IMR-90 (cell line): ENCODE measurements around the gene FARS2. TPM values are rescaled to one million over a fixed set of nuclear protein-coding genes. Genes with fewer than 3 reads are reported as not detected.

Experiments used
- ATAC-seq: fragments of 200-7000 bp; cut with Tn5 transposase; 2 replicates; pipeline ENCODE4 v1.9.1; 2020; ENCODE audit warnings: low read depth, mild to moderate bottlenecking, moderate library complexity
- BruUV-seq: library from RNA; stranded (reverse); fragments of 400-500 nt; replicated peaks from 2 replicates; lab custom pipeline; 2021; lab: Mats Ljungman, UMichigan
- CTCF ChIA-PET: fragments of 300-600 bp; formaldehyde crosslinking; extraction: SDS; loops from one replicate; lab custom pipeline; 2021; ENCODE audit warnings: antibody characterized with exemption; lab: Yijun Ruan, JAX
- POLR2A ChIA-PET: fragments of 300-600 bp; sonication (Branson Sonifier 250); formaldehyde crosslinking; loops from one replicate; lab custom pipeline; 2022; ENCODE audit warnings: antibody characterized with exemption; ENCODE audit not compliant: unreplicated experiment; lab: Charles Lee
- DNase-seq: peaks from one replicate; pipeline ENCODE4 v3.0.0; 2013
- H2AFZ ChIP-seq: replicated peaks from 2 replicates; pipeline ENCODE3; 2013; ENCODE audit warnings: low read length, mild to moderate bottlenecking; ENCODE audit not compliant: poor library complexity
- H2AK5ac ChIP-seq: 2 replicates; pipeline ENCODE4 v1.6.1; 2013; ENCODE audit warnings: low read depth, low read length, inconsistent platforms
- H2AK9ac ChIP-seq: replicated peaks from 2 replicates; pipeline ENCODE3; 2013; ENCODE audit warnings: mild to moderate bottlenecking, low read depth, low read length, moderate library complexity; ENCODE audit not compliant: poor library complexity
- H2BK120ac ChIP-seq: 2 replicates; pipeline ENCODE4 v1.6.1; 2013; ENCODE audit warnings: low read depth, low read length, inconsistent platforms
- H2BK15ac ChIP-seq: 3 replicates; pipeline ENCODE4 v1.6.1; 2013; ENCODE audit warnings: low read depth, low read length, inconsistent platforms
- H2BK20ac ChIP-seq: 2 replicates; pipeline ENCODE4 v1.6.1; 2013; ENCODE audit warnings: low read depth, mild to moderate bottlenecking, inconsistent platforms, low read length, moderate library complexity
- H2BK5ac ChIP-seq: 2 replicates; pipeline ENCODE4 v1.6.1; 2013; ENCODE audit warnings: mild to moderate bottlenecking, low read depth, low read length, inconsistent platforms; ENCODE audit not compliant: poor library complexity, severe bottlenecking
- H3K14ac ChIP-seq: replicated peaks from 2 replicates; pipeline ENCODE4 v1.6.1; 2013; ENCODE audit warnings: low read depth, low read length, inconsistent platforms
- H3K18ac ChIP-seq: 2 replicates; pipeline ENCODE4 v1.6.1; 2013; ENCODE audit warnings: low read depth, low read length, control low read depth
- H3K23ac ChIP-seq: 2 replicates; pipeline ENCODE4 v1.6.1; 2013; ENCODE audit warnings: low read depth, low read length, inconsistent platforms
- H3K27ac ChIP-seq: 2 replicates; pipeline ENCODE4 v1.5.1; 2013; ENCODE audit warnings: mild to moderate bottlenecking, control low read depth, low read length; ENCODE audit not compliant: insufficient read depth
- H3K27me3 ChIP-seq: 2 replicates; pipeline ENCODE4 v1.6.1; 2013; ENCODE audit warnings: low read length; ENCODE audit not compliant: control insufficient read depth, insufficient read depth
- H3K36me3 ChIP-seq: 2 replicates; pipeline ENCODE4 v1.6.1; 2013; ENCODE audit warnings: low read length, mixed read lengths; ENCODE audit not compliant: control insufficient read depth, insufficient read depth
- H3K4ac ChIP-seq: 2 replicates; pipeline ENCODE4 v1.6.1; 2013; ENCODE audit warnings: low read depth, low read length, inconsistent platforms
- H3K4me1 ChIP-seq: 2 replicates; pipeline ENCODE4 v1.6.1; 2013; ENCODE audit warnings: low read length, mixed read lengths; ENCODE audit not compliant: control insufficient read depth, insufficient read depth
- H3K4me2 ChIP-seq: 2 replicates; pipeline ENCODE4 v1.6.1; 2013; ENCODE audit warnings: low read depth, mild to moderate bottlenecking, control low read depth, low read length, moderate library complexity
- H3K4me3 ChIP-seq: 2 replicates; pipeline ENCODE4 v1.5.1; 2013; ENCODE audit warnings: low read depth, mild to moderate bottlenecking, control low read depth, low read length, moderate library complexity; ENCODE audit not compliant: insufficient read depth
- H3K56ac ChIP-seq: 2 replicates; pipeline ENCODE4 v1.6.1; 2013; ENCODE audit warnings: low read length, inconsistent platforms; ENCODE audit not compliant: insufficient read depth; ENCODE audit errors: extremely low read depth
- H3K79me1 ChIP-seq, 2 experiments: 2 replicates each; pipeline ENCODE4 v1.6.1; 2013; ENCODE audit warnings: low read length in 2 of 2, inconsistent platforms in 1 of 2, low read depth in 1 of 2
- H3K9ac ChIP-seq: 2 replicates; pipeline ENCODE4 v1.6.1; 2013; ENCODE audit warnings: low read depth, low read length, control low read depth
- H3K9me1 ChIP-seq: 2 replicates; pipeline ENCODE4 v1.6.1; 2013; ENCODE audit warnings: low read length, inconsistent platforms; ENCODE audit not compliant: insufficient read depth
- H3K9me3 ChIP-seq: 2 replicates; pipeline ENCODE4 v1.6.1; 2013; ENCODE audit warnings: low read length; ENCODE audit not compliant: control insufficient read depth, insufficient read depth
- H4K20me1 ChIP-seq: 2 replicates; pipeline ENCODE4 v1.6.1; 2013; ENCODE audit warnings: low read length, inconsistent platforms; ENCODE audit not compliant: insufficient read depth
- H4K5ac ChIP-seq: 2 replicates; pipeline ENCODE4 v1.6.1; 2013; ENCODE audit warnings: mild to moderate bottlenecking, low read depth, low read length, control low read depth
- H4K8ac ChIP-seq, 2 experiments: 2 replicates each; pipeline ENCODE4 v1.6.1; 2013; ENCODE audit warnings: low read depth in 2 of 2, low read length in 2 of 2, control low read depth in 1 of 2, inconsistent platforms in 1 of 2
- H4K91ac ChIP-seq: 2 replicates; pipeline ENCODE4 v1.6.1; 2013; ENCODE audit warnings: low read depth, low read length, inconsistent platforms; ENCODE audit not compliant: insufficient read depth
- BHLHE40 ChIP-seq: fragments of 150-350 bp; IDR thresholded peaks from 2 replicates; pipeline ENCODE4 v1.6.1; 2016; ENCODE audit warnings: mild to moderate bottlenecking, low read depth, low read length
- CEBPB ChIP-seq: IDR thresholded peaks from 2 replicates; pipeline ENCODE4 v1.6.1; 2012; ENCODE audit warnings: low read depth, low read length, improper control_type of control experiment
- POLR2A ChIP-seq: IDR thresholded peaks from 2 replicates; pipeline ENCODE4 v1.6.1; 2012; ENCODE audit warnings: mild to moderate bottlenecking, low read depth, low read length
- WGBS, 2 experiments: methylation state at CpG; one replicate each; pipeline versions ENCODE4 v1.1.5 to v1.1.7; 2013; ENCODE audit warnings: missing lambda C conversion rate in 2 of 2; ENCODE audit not compliant: insufficient read length in 1 of 2; ENCODE audit errors: extremely low coverage in 2 of 2; 5-methylcytosine and 5-hydroxymethylcytosine counted together
- dilution Hi-C: fragments of 300-500 bp; cut with HindIII; formaldehyde crosslinking; loops from one replicate; pipeline ENCODE4 v1.14.3; 2018; ENCODE audit warnings: low sequenced_read_pairs; ENCODE audit not compliant: unreplicated experiment
- in situ Hi-C: fragments of 300-500 bp; cut with MboI; formaldehyde crosslinking; loops from 3 replicates; pipeline ENCODE4 v1.14.3; 2019; ENCODE audit warnings: low sequenced_read_pairs, inconsistent platforms, mixed read lengths
- intact Hi-C: fragments of 100-400 bp; cut with micrococcal nuclease; formaldehyde crosslinking; loops from 2 replicates; pipeline ENCODE4 v1.10.0; 2022
- polyA plus RNA-seq, 3 experiments: library from polyadenylated mRNA; depleted of rRNA; stranded (reverse); fragments of >200 nt; gene quantifications; 2 replicates each; pipeline ENCODE4 v1.2.3, GENCODE V29; 2012; ENCODE audit warnings: low replicate concordance in 1 of 3
- total RNA-seq: library from RNA; depleted of rRNA; stranded (reverse); fragments of >200 nt; gene quantifications from 2 replicates; pipeline ENCODE4 v1.2.3, GENCODE V29; 2012

Gene FARS2
- total and polyA plus RNA-seq, 2 of the 4 experiments (the other 2 are of a cell fraction) = 12.1 to 28.9 TPM

GRCh38 chr6:5663259-5663658, 401.9 kb downstream of the FARS2 start:
- Histone ChIP-seq H2AK5ac (no peak overlapping the region), H3K14ac (no peak overlapping the region), H3K4ac (no peak overlapping the region), H3K9me1 (peaks cover 5% of the 10 kb centered on the region; the same call in 1 of the 2 replicates), H4K5ac (no peak overlapping the region), H3K4me3 (no peak overlapping the region), H2BK120ac (no peak overlapping the region), H2BK5ac (no peak overlapping the region), H4K8ac (no peak overlapping the region), H3K9ac (no peak overlapping the region), H3K27ac (no peak overlapping the region), H3K4me2 (no peak overlapping the region), H3K23ac (no peak overlapping the region), H2BK20ac (no peak overlapping the region), H4K91ac (no peak overlapping the region), H2AK9ac (no peak overlapping the region), H3K9me3 (no peaks in the 10 kb centered on the region), H3K79me1 (no peaks in the 10 kb centered on the region; a peak in 1 of 4 replicates), H3K56ac (no peak overlapping the region), H3K4me1 (peaks cover 3% of the 10 kb centered on the region; the same call in 1 of the 2 replicates), H4K20me1 (no peaks in the 10 kb centered on the region), H3K36me3 (no peaks in the 10 kb centered on the region), H3K27me3 (no peaks in the 10 kb centered on the region), H2BK15ac (no peak overlapping the region), H3K18ac (no peak overlapping the region), H2AFZ (no peak overlapping the region)
- ChIA-PET CTCF (no interaction called here), POLR2A (no interaction called here)
- intact Hi-C loops (no loop called here), in situ Hi-C loops (no loop called here), dilution Hi-C loops (no loop called here)
- ATAC-seq (no peak), DNase-seq (no peak)
- no peak for TF ChIP-seq BHLHE40
- TF ChIP-seq POLR2A = no peak
- TF ChIP-seq CEBPB = no peak
- BruUV-seq = no TSS peak
- WGBS, 2 experiments = no CpG with 5 or more reads among the region's 4 CpGs
